Measurements from ENCODE around the gene SNORC. TPM values are rescaled to one million over a fixed set of nuclear protein-coding genes. Genes with fewer than 3 reads are reported as not detected.
"Not testable (repeated sequence)": the region's sequence is repeated elsewhere in the genome, so short reads cannot be mapped to it uniquely, and the experiment has no call there.

Gene SNORC
- total and polyA plus RNA-seq, 10 of the 15 experiments (the other 5 are each of a cell fraction or from before 2014, with no cell fraction given), result 0.04 to 0.74 (median 0.45) TPM; not detected in 4

DNA sequence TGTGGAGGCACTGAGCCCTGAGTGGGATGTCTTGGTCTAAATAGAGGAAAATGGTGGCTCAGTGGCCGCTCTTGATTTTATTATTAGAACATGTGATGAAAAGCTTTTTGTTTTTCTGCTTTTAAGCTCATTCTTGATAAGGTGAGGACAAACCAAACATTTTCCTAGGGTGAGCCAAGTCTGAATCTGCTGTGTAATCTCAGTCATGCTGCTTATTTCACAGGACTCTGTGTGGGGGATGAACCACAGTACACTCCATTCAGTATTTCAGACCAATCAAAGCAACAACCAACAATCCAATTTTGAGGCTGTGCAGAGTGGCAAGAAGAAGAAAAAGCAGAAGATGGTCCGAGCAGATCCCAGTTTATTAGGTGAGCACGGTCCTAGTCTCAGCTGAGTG lies 20.0 kb upstream of the SNORC start:
- Histone ChIP-seq H2AFZ (ENCODE audit: control insufficient read depth, low read depth, low read length) (no peak overlapping the region), H3K79me2 (ENCODE audit: control insufficient read depth, insufficient read depth, low read length) (no peaks in the 10 kb centered on the region), H3K27ac (ENCODE audit: control insufficient read depth, insufficient read depth) (no peak overlapping the region), H3K9ac (ENCODE audit: control insufficient read depth, insufficient read depth, low read length) (no peak overlapping the region), H3K4me1 (ENCODE audit: control insufficient read depth, insufficient read depth, low read length) (no peaks in the 10 kb centered on the region), H3K9me3 (replicated peaks; ENCODE audit: control insufficient read depth, insufficient read depth, low read length) (no peaks in the 10 kb centered on the region), H3K27me3 (replicated peaks in 1 of 2; ENCODE audit: control insufficient read depth in 2 of 2, insufficient read depth in 2 of 2, low read length in 1 of 2) (no peaks in the 10 kb centered on the region), H3K36me3 (ENCODE audit: control insufficient read depth in 2 of 2, insufficient read depth in 2 of 2, low read length in 1 of 2) (peaks cover 4 to 11% of the 10 kb centered on the region in 2 experiments; a peak in 3 of 4 replicates), H4K20me1 (ENCODE audit: control insufficient read depth, insufficient read depth) (no peaks in the 10 kb centered on the region), H3K4me2 (ENCODE audit: control insufficient read depth, insufficient read depth) (no peak overlapping the region), H3K4me3 (no peak overlapping the region)
- SMC1A ChIA-PET (ENCODE audit: uncharacterized antibody, unreplicated experiment), result interaction anchor here (0.6 kb wide), 2 partner anchors 204 to 312 kb away, joined by 3 read pairs; no protein-coding TSS in a partner anchor
- CTCF ChIA-PET, result interaction anchor here (2.0 kb wide), 1 partner anchor 17 kb away, joined by 7 read pairs; no protein-coding TSS in a partner anchor
- intact Hi-C loops (cut with micrococcal nuclease; ENCODE audit: unreplicated experiment), result loop anchor here (5.0 kb wide), 1 partner anchor 177 kb away; no protein-coding TSS in a partner anchor
- 100% methylated on average over 3 of the region's 3 CpGs for WGBS (ENCODE audit: insufficient coverage, insufficient replicate concordance, low lambda C conversion rate, missing lambda C conversion rate)
- ATAC-seq (no peak), DNase-seq (ENCODE audit: low read depth, low spot score) (no peak), FAIRE-seq (no peak)
- RAD21 ChIA-PET (ENCODE audit: unreplicated experiment), result no interaction called here
- BruUV-seq (replicated peaks), result no TSS peak
- POLR2A ChIA-PET, result interaction anchor here (1.0 kb wide), 1 partner anchor 203 kb away, joined by 3 read pairs; no protein-coding TSS in a partner anchor
- in situ Hi-C loops (cut with MboI), result loop anchor here (5.0 kb wide), 2 partner anchors 177 to 402 kb away; partner anchors contain the start of gene ATG16L1
- TF ChIP-seq RELA (IDR thresholded peaks at IDR 0.05; ENCODE audit: borderline replicate concordance, partially characterized antibody), result no peak
- TF ChIP-seq TARDBP (IDR thresholded peaks at IDR 0.05; ENCODE audit: borderline replicate concordance), result no peak
- TF ChIP-seq RUNX3 (IDR thresholded peaks at IDR 0.05; ENCODE audit: low read length), result no peak

DNA sequence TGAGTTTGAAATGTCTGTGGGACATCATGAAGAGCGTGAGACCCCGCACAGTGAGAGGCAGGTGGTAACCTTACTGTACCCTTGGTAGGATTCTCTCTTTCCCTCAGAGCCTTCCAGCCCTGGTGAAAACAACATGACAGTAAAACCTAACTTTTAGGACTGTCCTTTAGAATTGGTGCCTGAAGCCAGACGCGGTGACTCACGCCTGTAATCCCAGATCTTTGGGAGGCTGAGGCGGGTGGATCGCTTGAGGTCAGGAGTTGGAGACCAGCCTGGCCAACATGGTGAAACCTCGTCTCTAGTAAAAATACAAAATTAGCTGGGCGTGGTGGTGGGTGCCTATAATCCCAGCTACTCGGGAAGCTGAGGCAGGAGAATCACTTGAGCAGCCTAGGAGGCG lies 18.0 kb upstream of the SNORC start:
- H3K4me3 ChIP-seq; H4K20me1 ChIP-seq (ENCODE audit: control insufficient read depth, insufficient read depth); H3K27ac ChIP-seq (ENCODE audit: control insufficient read depth, insufficient read depth); ATAC-seq; BruUV-seq (replicated peaks); DNase-seq (ENCODE audit: low read depth, low spot score); H3K4me1 ChIP-seq (ENCODE audit: control insufficient read depth, insufficient read depth, low read length); H2AFZ ChIP-seq (ENCODE audit: control insufficient read depth, low read depth, low read length); H3K4me2 ChIP-seq (ENCODE audit: control insufficient read depth, insufficient read depth); H3K9me3 ChIP-seq (replicated peaks; ENCODE audit: control insufficient read depth, insufficient read depth, low read length); POLR2A ChIA-PET; H3K9ac ChIP-seq (ENCODE audit: control insufficient read depth, insufficient read depth, low read length); H3K27me3 ChIP-seq (replicated peaks in 1 of 2; ENCODE audit: control insufficient read depth in 2 of 2, insufficient read depth in 2 of 2, low read length in 1 of 2); H3K79me2 ChIP-seq (ENCODE audit: control insufficient read depth, insufficient read depth, low read length); FAIRE-seq: not testable (repeated sequence)
- intact Hi-C loops (cut with micrococcal nuclease; ENCODE audit: unreplicated experiment) (loop anchor here (5.0 kb wide), 1 partner anchor 175 kb away; no protein-coding TSS in a partner anchor), in situ Hi-C loops (cut with MboI) (loop anchor here (5.0 kb wide), 2 partner anchors 175 to 400 kb away; partner anchors contain the start of gene ATG16L1)
- ChIA-PET CTCF (interaction anchor here (1.0 to 4.1 kb wide), 11 partner anchors 8 to 411 kb away, joined by 3 to 37 read pairs (median 6); partner anchors contain the start of genes ATG16L1 and INPP5D), SMC1A (ENCODE audit: uncharacterized antibody, unreplicated experiment) (interaction anchor here (1.2 to 3.3 kb wide), 5 partner anchors 176 to 402 kb away, joined by 3 to 19 read pairs (median 6); partner anchors contain the start of gene ATG16L1), RAD21 (ENCODE audit: unreplicated experiment) (interaction anchor here (1.3 to 1.6 kb wide), 2 partner anchors 177 to 399 kb away, joined by 5 read pairs; partner anchors contain the start of gene ATG16L1)
- over 99% methylated on average over 11 of the region's 11 CpGs for WGBS (ENCODE audit: insufficient coverage, insufficient replicate concordance, low lambda C conversion rate, missing lambda C conversion rate)
- peaks cover 5 to 18% of the 10 kb centered on the region in 2 experiments; a peak in 3 of 4 replicates for H3K36me3 ChIP-seq (ENCODE audit: control insufficient read depth in 2 of 2, insufficient read depth in 2 of 2, low read length in 1 of 2)

Measured in GM12878 (cell line).